8988T (cell line): Measurements from ENCODE around the gene UTF1.

Experiments used
- DNase-seq: peaks from one replicate; pipeline ENCODE4 v3.0.0; 2011

Gene UTF1

GRCh38 chr10:133196936-133197758, 32.9 kb upstream of the UTF1 start:
- DNase-seq, result no peak

GRCh38 chr10:133197786-133198185, 32.2 kb upstream of the UTF1 start:
- DNase-seq, result no peak

- DNase-seq, result no peak
Measured at GRCh38 chr10:133198206-133198605, 31.8 kb upstream of the UTF1 start.

GRCh38 chr10:133198621-133199487, 31.2 kb upstream of the UTF1 start:
- no peak for DNase-seq

- no peak for DNase-seq
Measured at GRCh38 chr10:133199488-133199885, 30.5 kb upstream of the UTF1 start.

GRCh38 chr10:133199992-133200611, 29.9 kb upstream of the UTF1 start:
- no peak for DNase-seq

GRCh38 chr10:133200621-133201031, 29.4 kb upstream of the UTF1 start:
- no peak for DNase-seq

- DNase-seq, result no peak
Measured at GRCh38 chr10:133201151-133201947, 28.7 kb upstream of the UTF1 start.

GRCh38 chr10:133201948-133202725, 27.9 kb upstream of the UTF1 start:
- no peak for DNase-seq

- no peak for DNase-seq
Measured at GRCh38 chr10:133202778-133203651, 27.0 kb upstream of the UTF1 start.

GRCh38 chr10:133203652-133204195, 26.3 kb upstream of the UTF1 start:
- DNase-seq, result no peak

- no peak for DNase-seq
Measured at GRCh38 chr10:133204226-133205015, 25.6 kb upstream of the UTF1 start.

- DNase-seq, result no peak
Measured at GRCh38 chr10:133205146-133205545, 24.9 kb upstream of the UTF1 start.

- DNase-seq, result no peak
Measured at GRCh38 chr10:133206356-133207040, 23.5 kb upstream of the UTF1 start.

GRCh38 chr10:133207041-133207600, 22.9 kb upstream of the UTF1 start:
- no peak for DNase-seq

- no peak for DNase-seq
Measured at GRCh38 chr10:133207627-133208026, 22.4 kb upstream of the UTF1 start.

GRCh38 chr10:133208466-133208865, 21.6 kb upstream of the UTF1 start:
- DNase-seq, result no peak

GRCh38 chr10:133209117-133209516, 20.9 kb upstream of the UTF1 start:
- DNase-seq, result no peak

- no peak for DNase-seq
Measured at GRCh38 chr10:133209641-133210040, 20.4 kb upstream of the UTF1 start.
